Neural cell (in vitro differentiated cells): Measurements from ENCODE around the gene MARK3.

Source experiments
- EP300 ChIP-seq: fragments of 450-650 bp; conservative IDR thresholded peaks from 2 replicates; pipeline ENCODE4 v1.6.1; 2014; ENCODE audit warnings: antibody characterized with exemption, mild to moderate bottlenecking, moderate library complexity; ENCODE audit not compliant: poor library complexity, severe bottlenecking
- MXI1 ChIP-seq: fragments of 450-650 bp; conservative IDR thresholded peaks from 2 replicates; pipeline ENCODE4 v1.6.1; 2014; ENCODE audit warnings: antibody characterized with exemption, mild to moderate bottlenecking; ENCODE audit not compliant: poor library complexity, severe bottlenecking
- POLR2AphosphoS5 ChIP-seq: IDR thresholded peaks from 2 replicates; pipeline ENCODE4 v1.6.1; 2012
- TAF1 ChIP-seq: IDR thresholded peaks from 2 replicates; pipeline ENCODE4 v1.6.1; 2012; ENCODE audit warnings: low read depth
- TF ChIP-seq, protein P1 (sequence below): fragments of 450-650 bp; IDR thresholded peaks from 2 replicates; pipeline ENCODE4 v1.5.1; 2014; ENCODE audit warnings: antibody characterized with exemption, mild to moderate bottlenecking, moderate library complexity; ENCODE audit not compliant: poor library complexity, severe bottlenecking

DNA sequence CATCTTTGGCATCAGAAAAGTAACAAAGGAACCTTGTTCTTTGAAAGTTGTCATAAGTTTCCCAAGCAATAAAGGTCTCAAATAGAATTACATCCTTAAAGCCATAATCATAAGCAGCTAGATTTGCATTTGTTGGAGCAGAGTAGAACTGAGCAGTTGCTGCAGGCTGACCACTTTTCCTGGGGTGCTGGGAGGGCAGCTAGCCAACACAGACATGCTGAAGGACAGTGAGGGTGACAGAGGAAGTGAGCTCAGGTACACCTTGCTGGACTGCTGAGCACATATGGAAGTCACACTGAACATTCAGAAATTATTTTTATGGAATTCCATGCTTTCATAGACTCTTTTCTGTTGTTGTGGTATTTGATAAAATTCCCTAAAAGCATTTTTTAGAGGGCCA is 66.2 kb downstream of the MARK3 start:
- TF ChIP-seq EP300 (no peak), POLR2AphosphoS5 (no peak), TAF1 (no peak), MXI1 (no peak)
- TF ChIP-seq, protein P1, sequence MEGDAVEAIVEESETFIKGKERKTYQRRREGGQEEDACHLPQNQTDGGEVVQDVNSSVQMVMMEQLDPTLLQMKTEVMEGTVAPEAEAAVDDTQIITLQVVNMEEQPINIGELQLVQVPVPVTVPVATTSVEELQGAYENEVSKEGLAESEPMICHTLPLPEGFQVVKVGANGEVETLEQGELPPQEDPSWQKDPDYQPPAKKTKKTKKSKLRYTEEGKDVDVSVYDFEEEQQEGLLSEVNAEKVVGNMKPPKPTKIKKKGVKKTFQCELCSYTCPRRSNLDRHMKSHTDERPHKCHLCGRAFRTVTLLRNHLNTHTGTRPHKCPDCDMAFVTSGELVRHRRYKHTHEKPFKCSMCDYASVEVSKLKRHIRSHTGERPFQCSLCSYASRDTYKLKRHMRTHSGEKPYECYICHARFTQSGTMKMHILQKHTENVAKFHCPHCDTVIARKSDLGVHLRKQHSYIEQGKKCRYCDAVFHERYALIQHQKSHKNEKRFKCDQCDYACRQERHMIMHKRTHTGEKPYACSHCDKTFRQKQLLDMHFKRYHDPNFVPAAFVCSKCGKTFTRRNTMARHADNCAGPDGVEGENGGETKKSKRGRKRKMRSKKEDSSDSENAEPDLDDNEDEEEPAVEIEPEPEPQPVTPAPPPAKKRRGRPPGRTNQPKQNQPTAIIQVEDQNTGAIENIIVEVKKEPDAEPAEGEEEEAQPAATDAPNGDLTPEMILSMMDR = no peak
